Stimulated activated CD4-positive, alpha-beta T cell treated with anti-CD3 and anti-CD28 coated beads, Interleukin-12 subunit alpha, Interleukin-12 subunit beta, amount 100 ng/mL, for 24 hours (primary cell): Measurements from ENCODE around the gene HEPN1.
A peak's percentile ranks its signal among the peaks of the same experiment; 100 is the strongest.

Source experiments
- DNase-seq, 2 experiments: peaks; one replicate each; pipeline ENCODE4 v3.0.0-alpha.2; 2020; ENCODE audit warnings: low read depth in 2 of 2

Gene HEPN1

GRCh38 chr11:124899383-124900145 lies 19.5 kb upstream of the HEPN1 start:
- no peak for DNase-seq

GRCh38 chr11:124900464-124900863 lies 18.6 kb upstream of the HEPN1 start:
- no peak for DNase-seq

GRCh38 chr11:124902616-124903015 lies 16.4 kb upstream of the HEPN1 start:
- no peak for DNase-seq

GRCh38 chr11:124915541-124916369 lies 3.3 kb upstream of the HEPN1 start:
- no peak for DNase-seq

GRCh38 chr11:124916370-124916710 lies 2.7 kb upstream of the HEPN1 start:
- DNase-seq = no peak

- DNase-seq = no peak
Measured at GRCh38 chr11:124917115-124917637, 1.9 kb upstream of the HEPN1 start.

- no peak for DNase-seq
Measured at GRCh38 chr11:124919898-124920297, 848 bp downstream of the HEPN1 start.

- no peak for DNase-seq
Measured at GRCh38 chr11:124920356-124920755, 1.3 kb downstream of the HEPN1 start.

GRCh38 chr11:124920870-124921609 lies 2.0 kb downstream of the HEPN1 start:
- DNase-seq = peak; percentile 49 to 71

- no peak for DNase-seq
Measured at GRCh38 chr11:124922831-124923230, 3.8 kb downstream of the HEPN1 start.

GRCh38 chr11:124923296-124923695 lies 4.2 kb downstream of the HEPN1 start:
- no peak for DNase-seq

- no peak for DNase-seq
Measured at GRCh38 chr11:124928942-124929665, 10.1 kb downstream of the HEPN1 start.

- no peak for DNase-seq
Measured at GRCh38 chr11:124930799-124931198, 11.7 kb downstream of the HEPN1 start.

GRCh38 chr11:124934862-124935547 lies 16.0 kb downstream of the HEPN1 start:
- no peak for DNase-seq

- no peak for DNase-seq
Measured at GRCh38 chr11:124935548-124936514, 16.8 kb downstream of the HEPN1 start, which contains the start of gene HEPACAM. Gene HEPACAM, minus strand, starts transcription at chr11:124936047. Its CDS starts 41 bp downstream, at chr11:124936006.

GRCh38 chr11:124937336-124937935 lies 18.4 kb downstream of the HEPN1 start:
- no peak for DNase-seq

- DNase-seq = no peak
Measured at GRCh38 chr11:124938206-124938765, 19.2 kb downstream of the HEPN1 start.

- no peak for DNase-seq
Measured at GRCh38 chr11:124938970-124939369, 19.9 kb downstream of the HEPN1 start.

GRCh38 chr11:124941703-124942102 lies 22.7 kb downstream of the HEPN1 start:
- DNase-seq = no peak
